ENCODE results near the gene CEP83. TPM values are rescaled to one million over a fixed set of nuclear protein-coding genes. Genes with fewer than 3 reads are reported as not detected.
A peak's percentile ranks its signal among the peaks of the same experiment; 100 is the strongest.
"Not testable (repeated sequence)": the region's sequence is repeated elsewhere in the genome, so short reads cannot be mapped to it uniquely, and the experiment has no call there.

The CEP83 gene
- total RNA-seq, 1 donor from 2014 or later = 16.5 TPM

DNA sequence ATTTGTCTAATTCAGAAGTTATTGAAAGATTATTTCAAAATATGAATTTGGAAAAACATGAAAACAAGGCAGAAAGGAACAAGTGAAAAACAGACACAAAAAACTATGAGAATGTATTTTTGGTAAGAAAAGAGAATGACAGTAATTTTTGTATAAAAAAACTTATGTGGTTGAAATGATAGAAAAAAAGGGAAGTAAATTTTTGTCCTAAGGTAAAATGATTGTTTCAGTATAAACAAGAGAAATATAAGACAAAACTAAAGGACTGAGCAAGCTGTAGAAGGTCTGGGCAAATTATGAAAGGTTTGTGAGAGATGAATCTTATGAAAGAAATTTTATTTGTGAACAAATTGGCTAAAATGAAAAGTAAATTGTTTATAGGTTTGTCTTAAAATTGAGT is 44.6 kb downstream of the CEP83 start:
- Histone ChIP-seq H3K27me3 (no peaks in the 10 kb centered on the region), H3K4me1 (no peaks in the 10 kb centered on the region), H3K36me3 (no peaks in the 10 kb centered on the region), H3K27ac (no peak overlapping the region), H3K4me3 (no peak overlapping the region), H3K9me3 (no peaks in the 10 kb centered on the region)
- no peak for DNase-seq (ENCODE audit: extremely low spot score in 2 of 2)
- no peak for TF ChIP-seq POLR2A (IDR thresholded peaks at IDR 0.05)
- TF ChIP-seq POLR2AphosphoS5 (IDR thresholded peaks at IDR 0.05; ENCODE audit: insufficient read depth in 1 of 2, low read depth in 1 of 2) = no peak
- TF ChIP-seq, protein P1, sequence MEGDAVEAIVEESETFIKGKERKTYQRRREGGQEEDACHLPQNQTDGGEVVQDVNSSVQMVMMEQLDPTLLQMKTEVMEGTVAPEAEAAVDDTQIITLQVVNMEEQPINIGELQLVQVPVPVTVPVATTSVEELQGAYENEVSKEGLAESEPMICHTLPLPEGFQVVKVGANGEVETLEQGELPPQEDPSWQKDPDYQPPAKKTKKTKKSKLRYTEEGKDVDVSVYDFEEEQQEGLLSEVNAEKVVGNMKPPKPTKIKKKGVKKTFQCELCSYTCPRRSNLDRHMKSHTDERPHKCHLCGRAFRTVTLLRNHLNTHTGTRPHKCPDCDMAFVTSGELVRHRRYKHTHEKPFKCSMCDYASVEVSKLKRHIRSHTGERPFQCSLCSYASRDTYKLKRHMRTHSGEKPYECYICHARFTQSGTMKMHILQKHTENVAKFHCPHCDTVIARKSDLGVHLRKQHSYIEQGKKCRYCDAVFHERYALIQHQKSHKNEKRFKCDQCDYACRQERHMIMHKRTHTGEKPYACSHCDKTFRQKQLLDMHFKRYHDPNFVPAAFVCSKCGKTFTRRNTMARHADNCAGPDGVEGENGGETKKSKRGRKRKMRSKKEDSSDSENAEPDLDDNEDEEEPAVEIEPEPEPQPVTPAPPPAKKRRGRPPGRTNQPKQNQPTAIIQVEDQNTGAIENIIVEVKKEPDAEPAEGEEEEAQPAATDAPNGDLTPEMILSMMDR (IDR thresholded peaks at IDR 0.05) = no peak
- intact Hi-C loops (cut with DNase I) = no loop called here

DNA sequence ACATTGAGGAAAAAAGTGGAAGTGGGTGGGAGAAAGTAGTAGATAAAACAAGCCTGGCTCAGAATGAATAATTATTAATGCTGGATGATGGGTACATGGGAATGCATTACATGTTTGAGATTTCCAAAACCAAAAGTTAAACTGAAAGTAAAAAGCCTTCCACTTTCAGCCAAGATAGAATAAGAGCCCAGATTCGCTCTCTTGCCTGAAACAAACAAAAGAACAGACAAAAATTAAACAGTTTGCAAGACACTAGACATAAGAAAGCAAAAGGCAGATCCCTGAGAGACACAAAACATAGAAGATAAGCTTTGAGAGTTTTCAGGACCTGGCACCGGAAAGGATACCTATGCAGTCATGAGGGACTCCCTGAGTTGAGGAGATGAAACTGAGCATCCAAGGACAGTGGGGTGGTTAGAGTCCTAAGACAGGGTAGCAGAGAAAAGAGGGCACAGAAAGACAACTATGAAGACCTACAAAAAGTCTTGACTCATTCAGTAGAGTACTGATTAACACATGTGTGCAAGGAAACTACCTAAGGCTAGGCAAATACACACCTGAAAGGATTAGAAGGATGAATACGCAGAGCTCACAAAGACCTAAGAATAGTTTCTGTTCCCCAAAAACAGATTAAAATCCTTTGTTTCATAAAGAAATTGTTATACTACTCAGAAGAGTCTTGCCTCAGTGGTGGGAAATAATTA is 54.1 kb downstream of the CEP83 start:
- TF ChIP-seq, protein P1 (IDR thresholded peaks at IDR 0.05) = no peak
- TF ChIP-seq POLR2A (IDR thresholded peaks at IDR 0.05) (no peak), POLR2AphosphoS5 (IDR thresholded peaks at IDR 0.05; ENCODE audit: insufficient read depth in 1 of 2, low read depth in 1 of 2) (no peak)
- Histone ChIP-seq H3K27me3 (no peaks in the 10 kb centered on the region), H3K27ac (peak overlapping the region; percentile 32), H3K4me3 (peak overlapping the region; percentile 10 to 11), H3K36me3 (no peaks in the 10 kb centered on the region), H3K4me1 (no peaks in the 10 kb centered on the region), H3K9me3 (no peaks in the 10 kb centered on the region)
- intact Hi-C loops (cut with DNase I) = no loop called here
- DNase-seq (ENCODE audit: extremely low spot score in 2 of 2) = no peak

DNA sequence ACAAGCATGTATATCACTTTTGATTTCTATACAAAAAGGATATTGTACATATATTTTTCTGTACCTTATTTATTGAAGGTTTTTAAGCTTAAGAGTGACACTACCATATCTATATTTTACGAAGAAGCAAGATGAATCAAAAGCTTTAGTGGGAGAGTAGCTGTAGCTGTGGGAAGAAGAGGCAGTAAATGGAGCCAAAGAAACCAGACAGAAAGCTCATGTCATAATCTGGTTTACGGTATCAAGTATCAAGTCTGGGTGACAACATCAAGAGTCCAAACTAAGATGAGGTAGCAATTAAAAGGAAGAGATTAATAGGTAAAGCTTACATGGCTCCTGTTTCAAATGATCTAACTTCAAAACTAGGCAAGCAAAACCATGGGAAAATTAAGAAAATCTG is 54.8 kb downstream of the CEP83 start:
- Histone ChIP-seq H3K27me3 (no peaks in the 10 kb centered on the region), H3K4me3 (peak overlapping the region in 1 of 2 donors; percentile 11), H3K9me3 (no peaks in the 10 kb centered on the region), H3K36me3 (no peaks in the 10 kb centered on the region), H3K27ac (peak overlapping the region; percentile 32), H3K4me1 (no peaks in the 10 kb centered on the region)
- intact Hi-C loops (cut with DNase I) = no loop called here
- no peak for DNase-seq (ENCODE audit: extremely low spot score in 2 of 2)
- TF ChIP-seq POLR2AphosphoS5 (IDR thresholded peaks at IDR 0.05; ENCODE audit: insufficient read depth in 1 of 2, low read depth in 1 of 2) = no peak
- TF ChIP-seq, protein P1 (IDR thresholded peaks at IDR 0.05) = no peak
- TF ChIP-seq POLR2A (IDR thresholded peaks at IDR 0.05) = no peak

DNA sequence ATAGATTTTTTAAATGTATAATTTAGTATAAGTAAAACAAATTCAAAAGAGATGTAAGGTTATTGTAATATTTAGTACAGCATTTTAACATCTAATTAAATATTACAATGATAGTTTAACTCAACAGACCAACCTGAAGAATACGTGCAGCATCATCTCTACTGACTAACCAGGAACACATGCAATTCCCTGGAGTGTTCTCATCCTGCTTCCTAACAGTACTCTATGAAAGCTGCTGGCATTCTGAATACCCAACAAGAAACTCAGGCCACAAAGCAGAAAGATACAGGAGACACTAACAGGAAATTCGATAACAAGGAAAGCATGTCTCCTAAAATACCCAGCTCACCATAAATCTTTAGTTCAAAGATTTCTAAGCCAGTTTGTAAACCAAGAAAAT is 58.3 kb downstream of the CEP83 start:
- no peak for DNase-seq (ENCODE audit: extremely low spot score in 2 of 2)
- H3K36me3 ChIP-seq = no peaks in the 10 kb centered on the region

DNA sequence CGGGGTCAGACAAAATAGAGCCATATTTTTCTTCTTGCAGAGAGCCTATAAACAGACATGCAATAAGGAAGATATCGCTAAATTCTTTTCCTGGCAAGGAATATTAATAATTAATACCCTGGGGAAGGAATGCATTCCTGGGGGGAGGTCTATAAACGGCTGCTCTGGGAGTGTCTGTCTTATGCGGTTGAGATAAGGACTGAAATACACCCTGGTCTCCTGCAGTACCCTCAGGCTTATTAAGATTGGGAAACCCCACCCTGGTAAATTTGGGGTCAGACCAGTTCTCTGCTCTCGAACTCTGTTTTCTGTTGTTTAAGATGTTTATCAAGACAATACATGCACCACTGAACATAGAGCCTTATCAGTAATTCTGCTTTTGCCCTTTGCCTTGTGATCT is 61.0 kb downstream of the CEP83 start:
- H3K4me1 ChIP-seq; H3K36me3 ChIP-seq; intact Hi-C loops (cut with DNase I); H3K27me3 ChIP-seq; H3K4me3 ChIP-seq; DNase-seq (ENCODE audit: extremely low spot score in 2 of 2); H3K27ac ChIP-seq; H3K9me3 ChIP-seq: not testable (repeated sequence)

More for the DNA sequence above, 58.3 kb downstream of the CEP83 start:
- intact Hi-C loops (cut with DNase I) = no loop called here
- Histone ChIP-seq H3K4me1 (no peaks in the 10 kb centered on the region), H3K9me3 (no peaks in the 10 kb centered on the region), H3K4me3 (no peak overlapping the region), H3K27me3 (no peaks in the 10 kb centered on the region), H3K27ac (no peak overlapping the region)
- TF ChIP-seq POLR2A (IDR thresholded peaks at IDR 0.05) (no peak), POLR2AphosphoS5 (IDR thresholded peaks at IDR 0.05; ENCODE audit: insufficient read depth in 1 of 2, low read depth in 1 of 2) (no peak)
- TF ChIP-seq, protein P1 (IDR thresholded peaks at IDR 0.05) = no peak

Measured in vagina (tissue), 2 donors.